BE2C (cell line): ENCODE results near the gene ACTR2.

Experiments used
- DNase-seq: peaks from one replicate; pipeline ENCODE4 v3.0.0-alpha.2; 2020
- H3K27me3 ChIP-seq: fragments of 250-450 bp; sonication (Bioruptor Pico); 2 replicates; pipeline ENCODE4 v1.5.1; 2020; ENCODE audit warnings: mild to moderate bottlenecking
- H3K36me3 ChIP-seq: fragments of 250-450 bp; sonication (Bioruptor Pico); 2 replicates; pipeline ENCODE4 v1.5.1; 2020; ENCODE audit warnings: mild to moderate bottlenecking
- H3K4me1 ChIP-seq: fragments of 250-450 bp; sonication (Bioruptor Pico); 2 replicates; pipeline ENCODE4 v1.5.1; 2020
- H3K4me3 ChIP-seq: 2 replicates; pipeline ENCODE4 v1.5.1; 2011; ENCODE audit warnings: low read depth, low read length
- H3K9me3 ChIP-seq: fragments of 250-450 bp; sonication (Bioruptor Pico); 2 replicates; pipeline ENCODE4 v1.5.1; 2020
- CTCF ChIP-seq: IDR thresholded peaks from 2 replicates; pipeline ENCODE4 v1.5.1; 2012; ENCODE audit warnings: mild to moderate bottlenecking, low read depth, low read length

The ACTR2 gene

GRCh38 chr2:65300134-65300760 lies 72.6 kb downstream of the ACTR2 start:
- H3K27me3 ChIP-seq: no peaks in the 10 kb centered on the region
- H3K9me3 ChIP-seq: no peaks in the 10 kb centered on the region
- no peaks in the 10 kb centered on the region for H3K4me1 ChIP-seq
- H3K4me3 ChIP-seq: no peak overlapping the region
- DNase-seq: no peak
- no peak for TF ChIP-seq CTCF
- no peaks in the 10 kb centered on the region for H3K36me3 ChIP-seq

- no peak overlapping the region for H3K4me3 ChIP-seq
- no peaks in the 10 kb centered on the region for H3K9me3 ChIP-seq
- no peaks in the 10 kb centered on the region for H3K4me1 ChIP-seq
- TF ChIP-seq CTCF: no peak
- H3K27me3 ChIP-seq: no peaks in the 10 kb centered on the region
- DNase-seq: no peak
- H3K36me3 ChIP-seq: no peaks in the 10 kb centered on the region
Observed at GRCh38 chr2:65300761-65301711, 73.4 kb downstream of the ACTR2 start.

- no peaks in the 10 kb centered on the region for H3K27me3 ChIP-seq
- DNase-seq: no peak
- no peaks in the 10 kb centered on the region for H3K36me3 ChIP-seq
- no peak overlapping the region for H3K4me3 ChIP-seq
- H3K4me1 ChIP-seq: no peaks in the 10 kb centered on the region
- no peak for TF ChIP-seq CTCF
- H3K9me3 ChIP-seq: no peaks in the 10 kb centered on the region
Observed at GRCh38 chr2:65305934-65306333, 78.3 kb downstream of the ACTR2 start.

- TF ChIP-seq CTCF: no peak
- Histone ChIP-seq H3K9me3 (no peaks in the 10 kb centered on the region), H3K4me3 (no peak overlapping the region), H3K27me3 (no peaks in the 10 kb centered on the region), H3K4me1 (no peaks in the 10 kb centered on the region), H3K36me3 (peaks cover 7% of the 10 kb centered on the region)
- no peak for DNase-seq
Observed at GRCh38 chr2:65309699-65310098, 82.1 kb downstream of the ACTR2 start.

GRCh38 chr2:65311049-65311448 lies 83.4 kb downstream of the ACTR2 start:
- H3K4me1 ChIP-seq: no peaks in the 10 kb centered on the region
- TF ChIP-seq CTCF: no peak
- DNase-seq: no peak
- no peaks in the 10 kb centered on the region for H3K9me3 ChIP-seq
- no peaks in the 10 kb centered on the region for H3K27me3 ChIP-seq
- no peak overlapping the region for H3K4me3 ChIP-seq
- H3K36me3 ChIP-seq: peaks cover 12% of the 10 kb centered on the region

GRCh38 chr2:65311596-65311995 lies 84.0 kb downstream of the ACTR2 start:
- Histone ChIP-seq H3K36me3 (peaks cover 12% of the 10 kb centered on the region), H3K4me1 (no peaks in the 10 kb centered on the region), H3K9me3 (no peaks in the 10 kb centered on the region), H3K4me3 (no peak overlapping the region), H3K27me3 (no peaks in the 10 kb centered on the region)
- no peak for DNase-seq
- no peak for TF ChIP-seq CTCF
